ENCODE data around the gene FILIP1.

- no peak for TF ChIP-seq YY1 (IDR thresholded peaks at IDR 0.05; ENCODE audit: insufficient read depth, insufficient read length)
- TF ChIP-seq ZNF274 (IDR thresholded peaks at IDR 0.05; ENCODE audit: low read depth, low read length), result no peak
- no peak for TF ChIP-seq SUZ12 (IDR thresholded peaks at IDR 0.05; ENCODE audit: extremely low read depth, insufficient read depth, insufficient read length)
These were observed 186.1 kb downstream of the FILIP1 start for GRCh38 chr6:75307364-75308004.
